Measurements from ENCODE around the gene TMEM101.
"Not testable (repeated sequence)": the region's sequence is repeated elsewhere in the genome, so short reads cannot be mapped to it uniquely, and the experiment has no call there.

The TMEM101 gene

DNA sequence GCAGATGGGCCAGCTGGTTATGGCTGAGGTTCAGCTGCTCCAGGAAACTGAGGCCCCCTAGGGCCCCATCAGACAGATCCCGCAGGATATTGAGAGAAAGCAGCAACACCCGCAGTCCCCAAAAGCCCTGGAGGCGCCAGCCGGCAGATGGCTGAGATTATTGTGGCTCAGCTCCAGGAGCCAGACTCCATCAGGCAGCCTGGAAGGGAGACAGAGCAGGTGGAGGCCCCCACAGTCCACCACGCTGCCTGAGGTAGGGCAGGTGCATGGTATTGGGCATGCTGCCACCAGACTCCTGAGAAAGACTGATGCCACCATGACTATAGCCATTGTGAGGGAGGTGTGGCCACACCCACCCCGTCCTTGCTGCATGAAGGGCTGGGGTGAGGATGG is 9.5 kb upstream of the TMEM101 start:
- no peak for DNase-seq (ENCODE audit: low read depth)

DNA sequence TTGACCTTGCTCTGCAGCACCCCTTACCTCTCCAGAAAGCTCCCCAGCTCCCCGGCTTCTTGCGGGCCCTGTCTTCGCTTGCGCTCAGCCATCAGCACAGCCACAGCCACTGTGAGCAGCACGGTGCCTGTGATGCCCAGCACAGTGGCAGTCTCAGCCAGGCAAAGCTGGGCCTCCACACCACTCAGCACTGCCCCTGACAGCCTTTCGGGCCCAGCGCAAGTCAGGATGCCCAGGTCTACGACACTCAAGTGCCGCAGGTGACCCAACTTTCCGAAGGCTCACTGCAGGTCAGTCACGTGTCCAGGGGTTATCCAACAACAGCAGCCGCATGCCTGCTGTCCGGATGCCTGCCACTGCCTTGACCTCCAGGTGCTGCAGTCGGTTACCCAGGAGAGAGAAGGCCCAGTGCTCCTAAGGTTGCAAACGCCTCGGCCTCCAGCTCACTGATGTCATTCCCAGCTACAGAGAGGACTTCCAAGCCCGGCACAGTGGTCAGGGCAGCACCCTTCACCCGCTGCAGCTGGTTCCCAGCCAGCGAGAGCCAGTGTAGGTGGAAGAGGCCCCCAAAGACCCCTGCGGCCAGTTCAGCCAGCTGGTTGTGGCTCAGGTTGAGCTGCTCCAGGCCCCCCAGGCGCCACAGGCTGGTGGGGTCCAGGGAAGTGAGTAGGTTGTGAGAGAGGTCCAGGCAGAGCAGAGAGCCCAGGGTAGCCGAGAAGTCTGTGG is 8.9 kb upstream of the TMEM101 start:
- no peak for DNase-seq (ENCODE audit: low read depth)

DNA sequence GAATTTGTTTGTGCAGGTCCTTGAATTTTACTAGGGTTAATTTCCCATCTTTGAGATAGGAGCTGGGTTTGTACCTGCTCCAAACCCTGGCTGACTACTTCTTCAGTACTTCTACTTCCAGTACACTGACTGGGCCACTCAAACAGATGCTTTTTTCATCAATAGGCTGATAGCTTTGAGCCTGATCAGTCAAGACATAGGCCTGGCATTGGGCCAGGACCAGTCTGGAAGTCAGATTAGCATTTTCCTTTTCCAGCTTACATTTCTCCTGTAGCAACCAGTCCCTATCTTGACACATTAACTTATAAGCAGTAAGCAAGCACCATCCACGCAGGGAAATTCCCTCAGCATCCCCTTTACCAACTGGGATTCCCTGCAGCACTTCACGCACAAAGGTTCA is 7.5 kb upstream of the TMEM101 start:
- DNase-seq (ENCODE audit: low read depth): no peak

DNA sequence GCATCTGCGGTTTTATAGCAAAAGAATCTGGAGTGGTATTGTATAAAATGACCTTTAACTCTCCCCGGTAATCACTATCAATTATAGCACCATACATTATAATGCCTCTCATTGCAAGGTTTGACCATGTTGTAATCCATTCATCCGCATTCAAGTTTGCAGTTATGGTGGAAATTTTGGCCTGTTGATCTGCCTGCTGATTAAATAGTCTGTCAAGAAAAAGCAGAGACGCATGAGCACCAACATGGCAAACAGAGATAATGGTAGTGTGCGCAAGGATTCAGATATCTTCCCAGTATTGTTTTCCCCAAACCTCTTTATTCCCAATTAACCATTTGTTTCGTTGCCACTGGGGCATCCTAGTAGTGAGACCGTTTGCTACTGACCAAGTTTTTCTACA is 6.5 kb upstream of the TMEM101 start:
- not testable (repeated sequence) for DNase-seq (ENCODE audit: low read depth)

DNA sequence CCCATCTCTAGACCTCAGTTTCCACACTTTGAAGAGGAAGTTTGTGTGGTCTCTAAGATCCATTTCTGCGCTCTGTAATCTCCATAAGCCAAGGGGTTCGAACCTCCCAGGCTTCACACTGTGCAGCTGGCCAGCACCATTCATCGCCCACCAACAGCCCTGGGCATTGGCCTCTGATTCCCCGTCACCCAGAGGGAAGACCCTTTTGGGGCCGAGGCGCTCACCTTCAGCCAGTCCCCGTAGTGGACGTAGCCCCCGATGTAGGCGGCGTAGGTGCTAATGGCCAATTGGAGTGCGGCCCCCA is 678 bp downstream of the TMEM101 start:
- DNase-seq (ENCODE audit: low read depth): no peak

DNA sequence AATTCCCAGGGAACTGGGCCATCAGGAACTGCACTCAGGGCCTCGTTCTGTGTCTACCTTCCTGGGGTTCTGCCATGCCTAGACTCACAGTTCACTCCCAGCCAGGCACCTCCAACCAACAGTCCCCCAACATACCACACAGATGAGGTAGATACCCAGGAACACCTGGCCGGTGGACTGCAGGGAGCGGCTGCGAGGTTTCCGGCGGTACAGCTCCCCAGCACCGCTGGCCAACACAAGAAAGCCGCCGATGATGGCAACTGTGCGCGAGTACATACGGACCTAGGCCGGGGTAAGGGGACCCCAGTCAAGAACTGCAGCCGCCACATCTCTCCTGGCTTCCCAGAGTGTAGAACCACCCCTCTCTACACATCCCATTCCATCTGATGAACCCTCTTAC is 1.9 kb downstream of the TMEM101 start:
- DNase-seq (ENCODE audit: low read depth): no peak

DNA sequence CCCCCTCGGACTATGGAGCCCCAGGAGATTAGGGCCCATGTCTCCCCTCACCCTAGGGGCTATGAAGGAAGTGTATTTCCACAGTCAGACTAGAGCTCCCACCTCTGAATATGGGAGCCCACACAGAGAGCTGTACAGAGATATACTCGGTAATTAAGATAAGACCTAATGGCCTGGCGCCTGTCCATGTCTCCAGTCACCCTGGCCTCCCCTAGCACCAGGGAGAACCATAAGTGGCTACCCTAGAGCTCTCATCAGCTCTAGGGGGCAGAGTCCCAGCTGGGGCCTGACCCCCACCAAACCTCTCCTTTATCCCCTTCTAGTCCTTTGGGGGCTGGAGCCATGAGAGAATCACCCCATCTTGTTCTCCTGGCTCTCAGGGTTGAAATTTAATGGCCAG is 2.4 kb downstream of the TMEM101 start:
- no peak for DNase-seq (ENCODE audit: low read depth)

DNA sequence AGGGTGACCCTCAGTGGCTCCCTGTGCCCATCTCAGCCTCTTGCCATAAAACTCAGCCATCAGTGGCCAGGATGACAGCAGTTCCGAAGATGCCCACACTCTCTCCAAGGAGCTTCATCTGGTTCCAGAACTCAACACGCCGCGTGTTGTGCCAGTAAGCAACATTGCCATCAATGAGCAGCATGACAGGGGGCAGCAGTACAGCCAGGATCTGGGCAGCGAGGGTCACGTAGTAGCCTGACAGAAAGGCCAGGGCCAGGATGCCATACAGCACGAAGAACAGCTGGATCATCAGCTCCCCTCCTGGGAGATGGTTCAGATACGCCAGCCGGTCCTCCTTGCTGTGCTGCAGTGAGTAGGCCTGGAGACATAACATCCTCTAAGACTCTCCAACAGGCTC is 2.9 kb downstream of the TMEM101 start:
- no peak for DNase-seq (ENCODE audit: low read depth)

DNA sequence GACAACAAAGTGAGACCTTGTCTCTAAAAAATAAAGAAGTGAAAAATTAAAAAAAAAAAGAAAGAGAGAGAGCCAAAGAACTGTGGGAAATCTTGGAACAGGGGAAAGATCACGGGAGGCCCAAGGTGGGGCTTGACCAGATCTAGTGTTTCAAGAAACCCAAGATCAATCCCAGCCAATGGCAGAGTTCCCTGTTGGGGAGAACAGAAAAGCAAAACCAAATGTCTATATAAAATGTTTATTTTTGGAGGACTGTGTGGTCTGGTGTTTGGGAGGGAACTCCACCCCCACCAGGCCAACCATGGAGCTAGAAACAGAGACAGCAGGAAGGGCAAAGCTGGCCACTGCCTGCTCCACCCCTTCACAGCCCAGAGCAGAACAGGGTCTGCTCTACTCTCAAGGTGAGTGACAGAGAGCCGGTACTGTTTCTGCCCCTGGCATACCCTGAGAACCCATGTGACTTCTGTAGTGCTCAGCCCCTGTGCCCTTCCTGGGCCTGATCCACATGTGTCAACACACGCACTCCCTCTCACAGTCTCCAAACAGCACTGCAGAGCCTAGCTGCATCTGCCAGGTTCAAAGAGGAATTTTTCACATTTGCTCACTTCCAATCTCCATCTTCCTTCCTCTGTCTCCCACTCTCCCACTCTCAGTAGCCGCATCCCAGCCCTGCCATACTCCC is 3.7 kb downstream of the TMEM101 start:
- DNase-seq (ENCODE audit: low read depth): no peak

DNA sequence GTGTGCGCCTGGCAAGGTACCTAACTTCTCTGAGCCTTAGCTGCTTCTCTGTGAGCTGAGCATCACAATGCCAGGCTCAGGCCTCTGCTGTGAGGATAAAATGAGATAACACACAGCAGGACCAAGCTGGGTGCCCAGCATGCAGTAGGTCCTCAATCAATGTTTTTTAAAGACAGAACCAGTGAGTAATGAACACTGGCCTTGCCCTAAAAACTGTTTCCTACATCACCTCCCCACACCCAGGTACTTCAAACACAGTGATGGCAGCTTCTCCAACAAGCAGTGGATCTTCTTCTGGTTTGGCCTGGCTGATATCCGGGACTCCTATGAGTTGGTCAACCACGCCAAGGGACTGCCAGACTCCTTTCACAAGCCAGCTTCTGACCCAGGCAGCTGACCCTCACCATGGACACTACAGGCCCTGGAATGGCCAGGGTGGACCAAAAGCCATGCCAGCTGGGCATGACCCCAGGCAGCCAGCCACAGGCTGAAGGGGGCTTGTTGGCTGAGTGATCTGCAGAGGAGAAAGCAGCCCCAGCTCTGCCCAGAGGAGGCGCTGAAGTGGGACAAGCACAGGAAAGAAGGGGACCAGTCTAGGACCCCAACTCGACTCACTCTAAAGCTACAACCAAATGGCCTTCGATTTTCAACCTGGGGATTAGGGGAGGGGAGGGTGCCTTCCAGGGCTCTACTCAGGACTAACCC is 6.4 kb downstream of the TMEM101 start:
- no peak for DNase-seq (ENCODE audit: low read depth)

DNA sequence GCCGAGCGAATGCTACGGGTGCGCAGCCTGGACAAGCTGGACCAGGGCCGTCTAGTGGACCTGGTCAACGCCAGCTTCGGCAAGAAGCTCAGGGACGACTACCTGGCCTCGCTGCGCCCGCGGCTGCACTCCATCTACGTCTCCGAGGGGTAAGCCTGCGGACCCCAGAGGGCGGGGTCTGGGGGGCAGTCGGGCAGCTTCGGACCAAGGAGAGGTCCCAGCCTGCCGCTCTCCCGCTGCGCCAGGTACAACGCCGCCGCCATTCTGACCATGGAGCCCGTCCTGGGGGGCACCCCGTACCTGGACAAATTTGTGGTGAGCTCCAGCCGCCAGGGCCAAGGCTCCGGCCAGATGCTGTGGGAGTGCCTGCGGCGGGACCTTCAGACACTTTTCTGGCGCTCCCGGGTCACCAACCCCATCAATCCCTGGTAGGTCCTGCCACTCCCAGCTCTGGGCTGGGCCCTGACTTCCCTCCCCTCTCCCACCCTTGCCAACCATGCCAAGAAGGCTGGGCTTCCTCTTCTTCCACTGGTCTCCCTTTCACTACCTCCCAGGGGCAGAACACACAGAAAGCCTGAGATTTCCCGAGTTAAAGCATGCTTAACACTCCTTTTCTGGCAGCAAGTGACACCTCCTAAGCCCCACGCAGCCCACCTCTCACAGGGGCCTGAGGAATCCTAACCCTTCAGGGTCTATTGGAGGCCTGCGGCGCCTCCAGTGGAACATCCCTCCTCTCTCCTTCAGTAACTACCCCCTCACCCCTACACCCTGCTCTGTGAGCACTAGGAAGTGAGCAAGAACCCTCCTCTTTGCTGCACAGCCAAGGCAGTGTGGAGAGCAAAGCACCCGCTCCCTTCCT is 7.2 kb downstream of the TMEM101 start:
- DNase-seq (ENCODE audit: low read depth): no peak

DNA sequence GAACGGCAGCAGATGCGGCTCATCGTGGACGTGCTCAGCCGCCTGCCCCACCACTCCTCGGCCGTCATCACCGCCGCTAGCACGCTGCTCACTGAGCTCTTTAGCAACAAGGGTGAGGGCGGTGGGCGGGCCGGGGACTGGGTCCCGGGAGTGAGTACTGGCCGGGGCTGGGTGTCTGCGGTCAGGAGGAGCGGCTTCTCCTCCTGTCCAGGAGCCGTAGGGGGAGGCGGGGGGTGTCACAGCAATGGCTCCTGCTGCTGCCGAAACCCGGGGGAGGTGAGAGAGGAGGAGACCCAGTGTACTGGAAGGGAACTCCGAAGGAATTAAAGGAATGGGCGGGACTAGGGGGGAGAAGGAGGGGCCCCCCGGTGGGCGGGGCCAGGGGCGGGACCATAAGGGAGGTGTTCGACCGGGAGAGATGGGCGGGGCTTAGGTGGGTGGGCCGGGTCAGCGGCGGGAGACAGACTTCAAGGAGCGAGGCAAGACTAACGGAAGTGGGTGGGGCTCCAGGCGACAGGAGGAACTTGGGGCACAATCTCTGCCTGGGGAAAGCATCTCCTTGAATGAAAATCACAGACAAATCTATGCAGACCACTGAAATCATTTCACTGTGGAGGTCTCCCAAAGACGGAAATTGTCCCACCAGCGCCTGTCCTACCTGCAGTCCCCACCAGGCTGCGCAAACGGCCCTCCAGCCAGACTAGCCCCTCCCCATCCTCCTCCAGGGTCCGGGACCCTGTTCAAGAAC is 8.0 kb downstream of the TMEM101 start:
- peak; percentile 97 for DNase-seq (ENCODE audit: low read depth)

DNA sequence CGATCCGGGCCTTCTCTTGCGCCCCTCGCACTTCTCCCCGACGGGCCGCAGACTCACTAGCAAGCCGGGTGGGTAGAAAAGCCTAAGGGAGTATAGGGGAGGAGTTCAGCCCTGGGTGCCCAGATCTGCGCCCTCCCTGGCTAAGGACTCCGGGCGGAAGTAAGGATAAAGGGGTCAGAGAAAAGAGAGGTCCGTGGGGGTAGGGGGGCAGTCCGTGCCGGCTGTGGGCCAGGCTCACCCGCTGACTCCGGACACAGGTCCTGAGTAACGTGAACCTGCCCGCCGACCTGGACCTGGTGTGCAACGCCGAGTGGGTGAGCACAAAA is 8.5 kb downstream of the TMEM101 start:
- no peak for DNase-seq (ENCODE audit: low read depth)

DNA sequence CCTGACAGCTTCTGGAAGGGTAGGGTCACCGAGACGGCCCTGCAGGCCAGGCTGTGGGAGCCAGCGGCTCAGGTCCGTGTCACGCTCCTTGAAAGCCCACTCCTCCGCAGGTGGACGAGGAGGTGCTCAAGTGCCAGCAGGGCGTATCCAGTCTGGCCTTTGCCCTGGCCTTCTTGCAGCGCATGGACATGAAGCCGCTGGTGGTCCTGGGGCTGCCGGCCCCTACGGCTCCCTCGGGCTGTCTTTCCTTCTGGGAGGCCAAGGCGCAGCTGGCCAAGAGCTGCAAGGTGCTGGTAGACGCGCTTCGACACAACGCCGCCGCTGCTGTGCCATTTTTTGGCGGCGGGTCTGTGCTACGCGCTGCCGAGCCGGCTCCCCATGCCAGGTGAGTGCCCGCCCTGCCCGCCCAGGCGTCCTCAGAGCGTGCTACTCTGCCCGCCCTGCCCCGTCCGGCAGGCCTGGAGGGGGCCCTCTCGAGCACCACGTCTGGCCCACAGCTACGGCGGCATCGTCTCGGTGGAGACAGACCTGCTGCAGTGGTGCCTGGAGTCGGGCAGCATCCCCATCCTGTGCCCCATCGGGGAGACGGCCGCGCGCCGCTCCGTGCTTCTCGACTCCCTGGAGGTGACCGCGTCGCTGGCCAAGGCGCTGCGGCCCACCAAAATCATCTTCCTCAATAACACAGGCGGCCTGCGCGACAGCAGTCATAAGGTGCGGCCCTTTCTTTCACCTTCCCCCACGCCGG is 9.1 kb downstream of the TMEM101 start:
- no peak for DNase-seq (ENCODE audit: low read depth)

DNA sequence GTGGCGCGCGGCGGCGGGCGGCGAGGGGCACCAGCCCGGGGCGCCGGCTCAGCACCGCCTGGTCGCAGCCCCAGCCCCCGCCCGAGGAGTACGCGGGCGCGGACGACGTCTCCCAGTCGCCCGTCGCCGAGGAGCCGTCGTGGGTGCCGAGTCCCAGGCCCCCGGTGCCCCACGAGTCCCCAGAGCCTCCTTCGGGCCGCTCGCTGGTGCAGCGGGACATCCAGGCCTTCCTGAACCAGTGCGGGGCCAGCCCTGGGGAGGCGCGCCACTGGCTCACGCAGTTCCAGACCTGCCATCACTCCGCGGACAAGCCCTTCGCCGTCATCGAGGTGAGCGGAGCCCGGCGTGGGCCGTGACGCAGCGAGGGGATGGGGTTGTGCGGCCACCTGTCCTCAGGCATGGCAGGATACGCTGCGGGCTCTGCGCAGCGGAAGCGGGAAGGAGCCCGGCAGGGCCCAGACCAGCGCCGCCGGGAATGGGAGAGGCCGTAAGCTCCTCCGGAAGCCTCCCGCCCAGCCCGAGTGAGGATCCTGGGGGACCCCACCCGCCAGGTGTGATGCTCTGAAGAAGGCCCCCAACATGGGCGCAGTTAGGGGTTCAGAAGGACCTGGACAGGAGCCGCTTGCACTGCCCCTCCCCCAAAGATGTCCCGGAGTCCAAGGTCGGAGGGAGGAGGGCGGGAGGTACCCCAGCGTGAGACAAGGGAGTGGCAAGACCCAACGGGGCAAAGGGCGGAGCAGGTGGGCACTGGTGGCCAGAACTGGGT is 9.8 kb downstream of the TMEM101 start:
- DNase-seq (ENCODE audit: low read depth): no peak

DNA sequence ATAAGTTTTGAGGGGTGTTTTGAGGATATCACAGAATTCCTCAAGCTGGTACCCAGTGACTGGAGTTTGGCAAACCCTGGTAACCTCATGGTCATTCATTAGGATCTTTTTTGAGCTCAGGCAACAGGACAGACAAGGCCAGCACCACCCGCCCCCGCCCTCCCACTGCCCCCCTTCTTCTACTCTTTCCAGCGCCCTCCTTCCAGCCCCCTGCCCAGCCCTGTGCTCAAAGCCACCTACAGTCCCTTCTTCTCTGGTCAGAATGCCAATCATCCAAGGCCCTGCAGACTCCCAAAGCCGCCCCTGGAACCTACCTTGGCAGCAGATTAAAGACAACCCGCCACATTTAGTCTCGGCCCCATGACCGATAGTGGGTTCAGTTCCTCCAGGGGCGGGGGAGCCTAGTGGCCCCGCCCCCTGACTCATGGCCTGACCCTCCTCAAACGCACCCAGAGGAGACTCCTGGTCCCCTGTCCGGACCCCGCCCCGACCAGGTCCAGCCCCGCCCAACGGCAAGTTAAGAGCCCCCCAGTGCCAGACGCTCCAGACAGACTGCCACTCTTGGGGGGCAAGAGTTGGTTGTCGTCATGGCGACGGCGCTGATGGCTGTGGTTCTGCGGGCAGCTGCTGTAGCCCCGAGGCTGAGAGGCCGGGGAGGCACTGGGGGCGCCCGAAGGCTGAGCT is 10.5 kb downstream of the TMEM101 start, which contains the start of gene NAGS:
Gene NAGS (plus strand): TSS at position 546 of the 684 bp plus-strand sequence. CDS start 42 bp downstream, at position 588.
- DNase-seq (ENCODE audit: low read depth): no peak

DNA sequence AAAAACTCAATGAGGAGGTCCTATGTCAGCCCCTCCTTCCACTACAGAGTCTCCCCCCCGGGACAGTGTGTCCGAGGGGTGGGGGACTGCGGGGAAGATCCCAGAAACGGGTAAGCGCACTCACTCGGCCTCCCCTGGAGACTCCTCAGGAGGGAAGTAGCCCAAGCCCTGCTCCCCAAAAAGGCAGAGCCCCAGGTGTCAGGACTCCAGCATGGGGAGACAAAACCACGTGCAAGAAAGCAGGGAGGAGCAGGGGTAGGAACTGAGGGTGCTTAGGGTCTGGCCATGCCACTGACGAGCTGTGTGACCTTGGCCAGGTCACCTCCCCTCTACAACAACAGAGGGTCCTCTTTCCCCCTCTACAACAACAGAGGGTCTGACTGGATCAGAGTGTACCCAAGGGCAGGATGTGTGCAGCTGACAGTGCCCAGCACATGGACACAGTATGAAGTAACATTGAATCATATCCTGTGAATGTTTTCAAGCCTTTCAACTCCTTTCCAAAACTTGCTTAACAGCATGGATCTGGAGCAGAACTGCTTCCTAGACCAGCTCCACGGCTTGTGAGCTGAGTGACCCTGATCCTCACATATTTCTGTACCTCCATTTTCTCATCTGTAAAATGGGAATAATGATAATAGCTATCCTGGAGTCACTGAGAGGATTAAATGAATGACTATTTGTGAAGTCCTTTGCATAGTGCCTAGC is 12.5 kb downstream of the TMEM101 start:
- DNase-seq (ENCODE audit: low read depth): no peak

DNA sequence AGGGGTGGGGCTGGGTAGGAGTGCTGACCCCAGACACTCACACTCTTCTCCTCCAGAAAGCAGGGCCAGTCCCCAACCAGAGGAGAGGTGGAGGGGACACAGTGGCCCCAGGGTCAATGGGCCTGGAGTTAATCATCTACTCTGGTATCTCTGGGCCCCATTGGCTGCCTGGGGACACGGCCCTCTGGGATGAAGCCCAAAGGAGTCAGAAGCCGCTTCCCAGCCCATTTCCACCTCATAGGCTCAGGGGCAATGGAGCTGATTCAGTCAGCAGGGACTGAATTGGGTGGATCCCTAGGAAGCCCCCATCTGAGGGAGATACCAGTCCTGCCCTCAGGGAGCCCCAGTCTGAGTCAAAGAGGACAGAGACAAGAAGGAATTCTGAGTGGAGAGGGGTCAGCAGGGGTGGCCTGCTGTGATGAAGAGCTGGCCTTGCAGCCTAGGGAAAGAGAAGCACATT is 13.3 kb downstream of the TMEM101 start:
- no peak for DNase-seq (ENCODE audit: low read depth)

DNA sequence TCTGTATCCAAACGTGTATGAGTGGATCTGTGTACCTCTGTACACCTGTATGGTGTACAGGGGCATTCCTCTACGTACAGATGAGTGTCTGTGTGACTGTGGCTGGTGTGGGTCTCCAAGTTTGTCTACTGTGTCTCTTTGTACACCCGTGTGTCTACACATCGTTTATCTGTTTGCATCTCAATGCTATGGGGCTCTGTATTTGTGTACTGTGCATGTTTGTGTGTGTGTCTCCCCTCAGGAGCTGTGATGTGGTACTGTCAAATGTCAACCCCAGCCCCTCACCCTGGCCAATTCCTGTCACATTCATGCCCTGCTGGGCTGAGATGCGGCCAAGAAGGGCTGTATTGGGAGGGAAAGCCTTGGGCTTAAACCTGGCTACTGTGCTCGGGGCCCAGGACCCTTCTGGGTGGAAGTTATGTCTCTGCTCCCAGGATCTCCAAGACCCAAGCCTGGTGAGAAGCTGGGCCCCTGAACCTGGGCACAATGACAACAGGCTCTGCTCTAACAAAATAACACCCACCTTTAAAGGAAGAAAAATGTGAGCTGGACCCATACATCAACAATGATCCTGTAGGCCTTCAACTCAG is 13.8 kb downstream of the TMEM101 start:
- DNase-seq (ENCODE audit: low read depth): no peak

Data from activated T-helper 9 cell treated with anti-CD3 and anti-CD28 coated beads, Interleukin-2, amount 50 U/mL, for 16 hours (primary cell).